HEK293 (cell line): ENCODE measurements around the gene FADD.

Experiments used
- CTCF ChIA-PET: fragments of 350-600 bp; formaldehyde crosslinking; extraction: SDS; loops from one replicate; lab custom pipeline; 2021; ENCODE audit warnings: antibody characterized with exemption; lab: Yijun Ruan, JAX
- POLR2A ChIA-PET: fragments of 300-600 bp; formaldehyde crosslinking; extraction: SDS; loops from one replicate; lab custom pipeline; 2020; ENCODE audit warnings: antibody characterized with exemption, inconsistent platforms; lab: Yijun Ruan, JAX
- H3K27ac ChIP-seq: fragments of 200-500 bp; sonication (Bioruptor generic); 2 replicates; pipeline ENCODE4 v1.5.1; 2014; ENCODE audit warnings: low read depth, low read length, control low read depth, inconsistent platforms; ENCODE audit errors: extremely low read depth
- H3K36me3 ChIP-seq, 2 experiments: fragments of 200-500 bp in 1 of 2; sonication (Bioruptor generic) in 1 of 2; 1 replicate in 1 of 2; 2 replicates in 1 of 2; pipeline ENCODE4 v1.5.1; 2014 to 2017; ENCODE audit warnings: inconsistent platforms in 2 of 2, low read length in 2 of 2; ENCODE audit not compliant: control insufficient read depth in 2 of 2, insufficient read depth in 1 of 2
- H3K4me1 ChIP-seq: fragments of 200-500 bp; sonication (Bioruptor generic); 2 replicates; pipeline ENCODE4 v1.5.1; 2014; ENCODE audit warnings: mild to moderate bottlenecking, low read length, inconsistent platforms; ENCODE audit not compliant: control insufficient read depth, insufficient read depth
- H3K4me3 ChIP-seq: 2 replicates; pipeline ENCODE4 v1.5.1; 2011; ENCODE audit warnings: low read depth, mild to moderate bottlenecking, control low read depth, low read length, moderate library complexity
- H3K9me3 ChIP-seq: fragments of 200-500 bp; sonication (Bioruptor generic); 2 replicates; pipeline ENCODE4 v1.5.1; 2014; ENCODE audit warnings: low read depth, low read length, inconsistent platforms; ENCODE audit not compliant: control insufficient read depth, insufficient read depth
- GLI4 ChIP-seq: fragments of 450-650 bp; formaldehyde crosslinking; IDR thresholded peaks from 2 replicates; pipeline ENCODE4 v1.5.1; 2016; ENCODE audit warnings: missing biosample characterization, missing genetic modification characterization
- HOXC10 ChIP-seq: sonication (generic); formaldehyde crosslinking; IDR thresholded peaks from 2 replicates; pipeline ENCODE4 v1.8.1; 2023; ENCODE audit warnings: mild to moderate bottlenecking, missing genetic modification reagents
- KLF9 ChIP-seq: fragments of 450-650 bp; formaldehyde crosslinking; IDR thresholded peaks from 2 replicates; pipeline ENCODE4 v1.5.1; 2016; ENCODE audit warnings: missing biosample characterization, missing genetic modification characterization, low read depth
- PATZ1 ChIP-seq: fragments of 450-650 bp; formaldehyde crosslinking; IDR thresholded peaks from 2 replicates; pipeline ENCODE4 v1.5.1; 2016; ENCODE audit warnings: missing biosample characterization, missing genetic modification characterization
- REPIN1 ChIP-seq: fragments of 450-650 bp; formaldehyde crosslinking; IDR thresholded peaks from 2 replicates; pipeline ENCODE4 v1.5.1; 2017; ENCODE audit warnings: missing biosample characterization, missing genetic modification characterization, low read depth
- SP7 ChIP-seq: fragments of 450-650 bp; formaldehyde crosslinking; IDR thresholded peaks from 2 replicates; pipeline ENCODE4 v1.5.1; 2016; ENCODE audit warnings: missing biosample characterization, missing genetic modification characterization
- TCF7L2 ChIP-seq: IDR thresholded peaks from 2 replicates; pipeline ENCODE4 v1.6.1; 2011; ENCODE audit warnings: low read depth, mild to moderate bottlenecking, inconsistent platforms, low read length, moderate library complexity, borderline replicate concordance
- ZBTB17 ChIP-seq: fragments of 450-650 bp; formaldehyde crosslinking; IDR thresholded peaks from 2 replicates; pipeline ENCODE4 v1.5.1; 2016; ENCODE audit warnings: missing biosample characterization, missing genetic modification characterization
- ZBTB20 ChIP-seq: fragments of 450-650 bp; formaldehyde crosslinking; IDR thresholded peaks from 2 replicates; pipeline ENCODE4 v1.5.1; 2016; ENCODE audit warnings: missing biosample characterization, missing genetic modification characterization
- ZBTB49 ChIP-seq: fragments of 450-650 bp; formaldehyde crosslinking; IDR thresholded peaks from 2 replicates; pipeline ENCODE4 v1.5.1; 2016; ENCODE audit warnings: missing biosample characterization, missing genetic modification characterization, low read depth
- ZNF133 ChIP-seq: fragments of 450-650 bp; formaldehyde crosslinking; IDR thresholded peaks from 2 replicates; pipeline ENCODE4 v1.5.1; 2016; ENCODE audit warnings: missing biosample characterization, missing genetic modification characterization
- ZNF155 ChIP-seq: fragments of 450-650 bp; formaldehyde crosslinking; IDR thresholded peaks from 2 replicates; pipeline ENCODE4 v1.5.1; 2016; ENCODE audit warnings: missing biosample characterization, missing genetic modification characterization
- ZNF501 ChIP-seq: fragments of 450-650 bp; formaldehyde crosslinking; IDR thresholded peaks from 2 replicates; pipeline ENCODE4 v1.5.1; 2016; ENCODE audit warnings: missing biosample characterization, missing genetic modification characterization
- ZNF549 ChIP-seq: fragments of 450-650 bp; IDR thresholded peaks from 2 replicates; pipeline ENCODE4 v1.5.1; 2018; ENCODE audit warnings: missing biosample characterization, missing genetic modification characterization, mild to moderate bottlenecking, inconsistent platforms, moderate library complexity
- ZNF580 ChIP-seq: fragments of 450-650 bp; formaldehyde crosslinking; IDR thresholded peaks from 2 replicates; pipeline ENCODE4 v1.5.1; 2016; ENCODE audit warnings: missing biosample characterization, missing genetic modification characterization
- ZNF670 ChIP-seq: fragments of 450-650 bp; formaldehyde crosslinking; IDR thresholded peaks from 2 replicates; pipeline ENCODE4 v1.5.1; 2016; ENCODE audit warnings: missing biosample characterization, missing genetic modification characterization, low read depth
- ZSCAN16 ChIP-seq: fragments of 450-650 bp; formaldehyde crosslinking; IDR thresholded peaks from 2 replicates; pipeline ENCODE4 v1.5.1; 2016; ENCODE audit warnings: missing biosample characterization, missing genetic modification characterization
- ZXDB ChIP-seq: fragments of 450-650 bp; formaldehyde crosslinking; IDR thresholded peaks from 2 replicates; pipeline ENCODE4 v1.5.1; 2016; ENCODE audit warnings: missing biosample characterization, missing genetic modification characterization
- TF ChIP-seq, protein P1 (sequence below): fragments of 450-650 bp; IDR thresholded peaks from 2 replicates; pipeline ENCODE4 v1.5.1; 2018; ENCODE audit warnings: missing biosample characterization, missing genetic modification characterization

FADD gene

DNA sequence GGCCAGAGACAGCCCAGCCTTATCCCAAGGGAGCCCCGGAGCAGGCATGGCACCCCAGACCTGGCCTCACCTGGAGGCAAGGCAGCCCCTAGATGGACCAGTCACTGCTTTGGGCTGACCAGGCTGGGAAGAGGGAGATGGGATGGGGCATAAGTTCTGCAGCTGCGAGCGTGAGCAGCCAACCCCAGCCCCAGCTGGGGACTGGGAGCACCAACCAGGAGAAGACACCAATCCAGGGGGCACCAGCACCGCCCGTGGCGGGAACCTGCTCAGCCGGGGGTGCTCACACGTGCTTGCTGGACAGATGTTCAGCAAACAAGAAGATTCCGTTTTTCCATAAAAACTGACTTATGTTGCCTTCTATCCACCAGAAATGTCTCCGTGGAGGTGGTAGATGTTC, 16.2 kb upstream of the FADD start:
- TF ChIP-seq TCF7L2 (no peak), SP7 (no peak), ZNF133 (tag by site-specific recombination) (no peak), ZNF549 (tag by site-specific recombination) (no peak), PATZ1 (tag by site-specific recombination) (no peak)
- TF ChIP-seq, protein P1, sequence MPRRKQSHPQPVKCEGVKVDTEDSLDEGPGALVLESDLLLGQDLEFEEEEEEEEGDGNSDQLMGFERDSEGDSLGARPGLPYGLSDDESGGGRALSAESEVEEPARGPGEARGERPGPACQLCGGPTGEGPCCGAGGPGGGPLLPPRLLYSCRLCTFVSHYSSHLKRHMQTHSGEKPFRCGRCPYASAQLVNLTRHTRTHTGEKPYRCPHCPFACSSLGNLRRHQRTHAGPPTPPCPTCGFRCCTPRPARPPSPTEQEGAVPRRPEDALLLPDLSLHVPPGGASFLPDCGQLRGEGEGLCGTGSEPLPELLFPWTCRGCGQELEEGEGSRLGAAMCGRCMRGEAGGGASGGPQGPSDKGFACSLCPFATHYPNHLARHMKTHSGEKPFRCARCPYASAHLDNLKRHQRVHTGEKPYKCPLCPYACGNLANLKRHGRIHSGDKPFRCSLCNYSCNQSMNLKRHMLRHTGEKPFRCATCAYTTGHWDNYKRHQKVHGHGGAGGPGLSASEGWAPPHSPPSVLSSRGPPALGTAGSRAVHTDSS (tag by site-specific recombination) = no peak
- ChIA-PET CTCF (interaction anchor here (0.9 to 2.3 kb wide), 3 partner anchors 9 to 271 kb away, joined by 3 to 10 read pairs (median 3); no protein-coding TSS in a partner anchor), POLR2A (interaction anchor here (0.5 kb wide), 1 partner anchor 50 kb away, joined by 5 read pairs; no protein-coding TSS in a partner anchor)
- Histone ChIP-seq H3K4me3 (no peak overlapping the region), H3K27ac (no peak overlapping the region), H3K36me3 (no peaks in the 10 kb centered on the region), H3K4me1 (no peaks in the 10 kb centered on the region), H3K9me3 (no peaks in the 10 kb centered on the region)

GRCh38 chr11:70187771-70188170, 15.3 kb upstream of the FADD start:
- POLR2A ChIA-PET = no interaction called here
- H3K4me3 ChIP-seq = no peak overlapping the region
- no peaks in the 10 kb centered on the region for H3K36me3 ChIP-seq
- CTCF ChIA-PET = interaction anchor here (0.6 to 2.3 kb wide), 5 partner anchors 9 to 502 kb away, joined by 3 to 10 read pairs (median 3); no protein-coding TSS in a partner anchor
- H3K4me1 ChIP-seq = no peaks in the 10 kb centered on the region
- TF ChIP-seq ZNF155 (tag by site-specific recombination) = no peak
- no peak for TF ChIP-seq ZSCAN16
- TF ChIP-seq ZBTB49 = no peak
- TF ChIP-seq KLF9 (tag by site-specific recombination) = no peak
- no peak for TF ChIP-seq ZBTB17 (tag by site-specific recombination)
- no peak for TF ChIP-seq ZNF670 (tag by site-specific recombination)
- no peak for TF ChIP-seq ZNF501 (tag by site-specific recombination)
- no peak for TF ChIP-seq GLI4
- TF ChIP-seq ZNF580 (tag by site-specific recombination) = no peak
- no peak for TF ChIP-seq HOXC10
- TF ChIP-seq ZXDB = no peak
- no peak for TF ChIP-seq REPIN1
- no peak for TF ChIP-seq ZBTB20 (tag by site-specific recombination)
- H3K9me3 ChIP-seq = no peaks in the 10 kb centered on the region
- H3K27ac ChIP-seq = no peak overlapping the region
